Measurements from ENCODE around the gene DLG1.

Gene DLG1

DNA sequence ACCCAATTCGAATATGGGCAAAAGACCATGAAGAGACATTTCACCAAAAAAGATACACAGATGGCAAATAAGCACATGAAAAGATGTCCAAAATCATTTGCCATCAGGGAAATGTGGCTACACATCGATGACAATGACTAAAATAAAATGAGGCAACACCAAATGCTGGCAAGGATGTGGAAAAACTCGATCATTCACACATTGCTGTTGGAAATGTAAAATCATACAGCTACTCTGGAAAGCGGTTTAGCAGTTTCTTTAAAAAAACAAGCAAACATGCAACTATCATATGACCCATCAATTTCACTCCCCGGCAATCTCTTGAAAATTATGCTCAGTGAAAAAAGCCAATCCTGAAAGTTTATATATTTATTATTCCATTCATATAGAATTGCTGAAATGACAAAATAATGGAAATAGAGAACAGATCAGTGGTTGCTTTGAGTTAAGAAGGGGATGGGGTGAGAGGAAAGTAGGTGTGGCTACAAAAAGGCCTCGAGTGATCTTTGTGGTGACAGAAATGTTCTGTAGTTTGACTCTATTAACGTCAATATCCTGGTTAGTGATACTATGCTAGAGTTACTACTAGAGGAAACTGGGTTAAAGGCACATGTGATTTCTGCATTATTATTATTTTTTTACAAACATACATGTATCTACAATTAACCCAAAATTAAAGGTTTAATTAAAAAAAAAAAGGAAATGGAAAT, 45.0 kb downstream of the DLG1 start:
- TF ChIP-seq, protein P1, sequence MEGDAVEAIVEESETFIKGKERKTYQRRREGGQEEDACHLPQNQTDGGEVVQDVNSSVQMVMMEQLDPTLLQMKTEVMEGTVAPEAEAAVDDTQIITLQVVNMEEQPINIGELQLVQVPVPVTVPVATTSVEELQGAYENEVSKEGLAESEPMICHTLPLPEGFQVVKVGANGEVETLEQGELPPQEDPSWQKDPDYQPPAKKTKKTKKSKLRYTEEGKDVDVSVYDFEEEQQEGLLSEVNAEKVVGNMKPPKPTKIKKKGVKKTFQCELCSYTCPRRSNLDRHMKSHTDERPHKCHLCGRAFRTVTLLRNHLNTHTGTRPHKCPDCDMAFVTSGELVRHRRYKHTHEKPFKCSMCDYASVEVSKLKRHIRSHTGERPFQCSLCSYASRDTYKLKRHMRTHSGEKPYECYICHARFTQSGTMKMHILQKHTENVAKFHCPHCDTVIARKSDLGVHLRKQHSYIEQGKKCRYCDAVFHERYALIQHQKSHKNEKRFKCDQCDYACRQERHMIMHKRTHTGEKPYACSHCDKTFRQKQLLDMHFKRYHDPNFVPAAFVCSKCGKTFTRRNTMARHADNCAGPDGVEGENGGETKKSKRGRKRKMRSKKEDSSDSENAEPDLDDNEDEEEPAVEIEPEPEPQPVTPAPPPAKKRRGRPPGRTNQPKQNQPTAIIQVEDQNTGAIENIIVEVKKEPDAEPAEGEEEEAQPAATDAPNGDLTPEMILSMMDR (IDR thresholded peaks at IDR 0.05; ENCODE audit: low read depth, low read length, missing control alignments), result no peak
- in situ Hi-C loops (cut with HindIII; ENCODE audit: low sequenced_read_pairs), result no loop called here
- no peak for DNase-seq (ENCODE audit: low read depth)
- H3K4me3 ChIP-seq (ENCODE audit: low read depth, low read length), result no peak overlapping the region

DNA sequence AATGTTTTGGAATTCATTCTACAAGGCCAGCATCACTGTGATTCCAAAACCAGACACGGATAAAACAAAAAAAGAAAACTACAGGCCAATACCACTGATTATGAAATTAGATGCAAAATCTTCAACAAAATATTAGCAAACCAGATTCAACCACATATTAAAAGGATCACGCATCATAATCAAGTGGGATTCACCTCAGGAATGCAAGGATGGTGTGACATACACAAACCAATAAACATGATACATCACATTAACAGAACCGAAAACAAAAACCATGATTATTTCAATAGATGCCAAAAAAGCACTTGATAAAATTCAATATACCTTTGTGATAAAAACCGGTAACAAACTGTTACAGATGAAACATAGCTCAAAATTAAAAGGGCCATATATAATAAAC, 48.9 kb downstream of the DLG1 start:
- DNase-seq (ENCODE audit: low read depth), result no peak

DNA sequence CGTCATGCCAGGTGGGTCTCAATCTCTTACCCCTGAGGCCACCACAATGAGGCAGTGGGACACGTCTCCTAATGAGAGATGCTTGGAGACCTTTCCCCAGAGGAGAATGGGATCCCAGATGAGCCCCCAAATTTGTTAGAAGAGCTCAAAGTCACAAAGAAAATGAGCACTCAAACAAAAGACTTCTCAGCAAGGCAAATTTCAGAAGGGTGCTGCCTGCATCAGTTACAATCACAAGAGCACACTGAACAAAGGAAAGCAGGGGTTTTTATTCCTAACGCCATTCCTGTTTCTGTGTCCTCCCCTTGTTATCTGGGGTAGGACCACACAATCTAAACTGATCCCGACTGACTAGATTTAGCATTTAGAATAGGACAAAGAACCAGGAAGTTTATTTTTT, 50.1 kb downstream of the DLG1 start:
- TF ChIP-seq, protein P1 (IDR thresholded peaks at IDR 0.05; ENCODE audit: low read depth, low read length, missing control alignments), result no peak
- in situ Hi-C loops (cut with HindIII; ENCODE audit: low sequenced_read_pairs), result no loop called here
- no peak for DNase-seq (ENCODE audit: low read depth)
- H3K4me3 ChIP-seq (ENCODE audit: low read depth, low read length), result no peak overlapping the region

More for the DNA sequence above, 48.9 kb downstream of the DLG1 start:
- TF ChIP-seq, protein P1 (IDR thresholded peaks at IDR 0.05; ENCODE audit: low read depth, low read length, missing control alignments), result no peak
- no peak overlapping the region for H3K4me3 ChIP-seq (ENCODE audit: low read depth, low read length)
- in situ Hi-C loops (cut with HindIII; ENCODE audit: low sequenced_read_pairs), result no loop called here

DNA sequence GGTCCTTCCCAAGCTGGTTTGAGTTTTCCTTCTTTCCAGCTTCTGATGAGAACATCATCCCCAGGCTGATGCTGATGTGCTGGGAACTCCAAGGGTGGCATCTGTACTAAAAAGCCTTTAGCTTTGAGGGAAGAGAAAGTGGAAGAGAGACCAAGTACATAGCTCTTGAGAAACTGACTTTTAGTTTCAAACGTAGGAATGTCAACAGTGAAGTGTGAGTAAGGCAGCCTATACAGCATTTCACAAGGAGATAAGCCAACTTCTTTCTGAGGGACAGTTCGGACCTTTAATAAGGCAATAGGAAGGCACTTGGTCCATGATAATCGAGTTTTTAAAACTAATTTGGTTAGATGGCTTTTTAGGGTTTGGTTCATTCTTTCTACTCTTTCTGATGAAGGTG, 53.7 kb downstream of the DLG1 start:
- no peak overlapping the region for H3K4me3 ChIP-seq (ENCODE audit: low read depth, low read length)
- DNase-seq (ENCODE audit: low read depth), result no peak
- TF ChIP-seq, protein P1 (IDR thresholded peaks at IDR 0.05; ENCODE audit: low read depth, low read length, missing control alignments), result no peak
- in situ Hi-C loops (cut with HindIII; ENCODE audit: low sequenced_read_pairs), result no loop called here

DNA sequence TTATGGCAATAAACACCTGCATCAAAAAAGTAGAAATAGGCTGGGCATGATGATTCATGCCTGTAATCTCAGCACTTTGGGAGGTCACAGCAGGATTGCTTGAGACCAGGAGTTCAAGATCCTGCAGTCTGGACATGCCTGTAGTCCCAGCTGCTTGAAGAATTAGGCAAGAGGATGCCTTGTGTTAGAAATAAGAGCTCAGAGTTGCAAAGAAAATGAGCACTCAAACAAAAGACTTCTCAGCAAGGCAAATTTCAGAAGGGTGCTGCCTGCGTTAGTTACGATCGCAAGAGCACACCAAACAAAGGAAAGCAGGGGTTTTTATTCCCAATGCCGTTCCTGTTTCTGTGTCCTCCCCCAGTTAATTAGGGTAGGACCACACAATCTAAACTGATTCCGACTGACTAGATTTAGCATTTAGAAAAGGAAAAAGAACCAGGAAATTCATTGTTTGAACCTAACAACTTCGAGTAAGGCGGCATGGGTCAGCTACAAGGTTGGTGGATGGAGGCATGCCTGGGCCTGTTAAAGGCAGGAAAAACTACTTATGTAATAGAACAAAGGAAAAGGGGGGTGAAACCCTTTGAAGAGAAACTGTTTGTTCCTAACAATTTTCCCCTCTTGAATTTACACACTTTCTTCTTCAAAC, 55.5 kb downstream of the DLG1 start:
- DNase-seq (ENCODE audit: low read depth), result no peak
- TF ChIP-seq, protein P1 (IDR thresholded peaks at IDR 0.05; ENCODE audit: low read depth, low read length, missing control alignments), result no peak
- in situ Hi-C loops (cut with HindIII; ENCODE audit: low sequenced_read_pairs), result no loop called here
- H3K4me3 ChIP-seq (ENCODE audit: low read depth, low read length), result no peak overlapping the region

DNA sequence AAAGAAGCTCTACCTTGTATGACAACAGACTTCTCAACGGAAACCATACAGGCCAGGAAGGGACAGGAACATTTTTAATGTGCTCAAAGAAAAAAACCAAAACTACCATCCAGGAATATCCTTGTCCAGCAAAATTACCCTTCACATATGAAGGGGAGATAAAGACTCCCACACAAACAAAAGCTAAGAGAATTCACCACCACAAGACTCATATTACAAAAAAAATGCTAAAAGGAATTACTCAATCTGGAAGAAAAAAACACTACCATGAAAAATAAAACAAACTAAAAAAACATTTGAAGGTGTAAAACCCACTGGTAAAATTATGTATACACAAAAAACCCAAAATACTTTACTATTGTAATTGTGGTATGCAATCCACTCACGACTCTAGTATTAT, 57.2 kb downstream of the DLG1 start:
- TF ChIP-seq, protein P1 (IDR thresholded peaks at IDR 0.05; ENCODE audit: low read depth, low read length, missing control alignments), result no peak
- in situ Hi-C loops (cut with HindIII; ENCODE audit: low sequenced_read_pairs), result no loop called here
- no peak for DNase-seq (ENCODE audit: low read depth)
- H3K4me3 ChIP-seq (ENCODE audit: low read depth, low read length), result no peak overlapping the region
